ENCODE results near the gene CLNK.
"Not testable (repeated sequence)": the region's sequence is repeated elsewhere in the genome, so short reads cannot be mapped to it uniquely, and the experiment has no call there.

Gene CLNK

GRCh38 chr4:10607206-10607605 lies 77.4 kb downstream of the CLNK start:
- DNase-seq = no peak

- no peak for DNase-seq
Measured at GRCh38 chr4:10606483-10607155, 77.9 kb downstream of the CLNK start.

- no peak for DNase-seq
Measured at GRCh38 chr4:10605746-10606482, 78.7 kb downstream of the CLNK start.

DNA sequence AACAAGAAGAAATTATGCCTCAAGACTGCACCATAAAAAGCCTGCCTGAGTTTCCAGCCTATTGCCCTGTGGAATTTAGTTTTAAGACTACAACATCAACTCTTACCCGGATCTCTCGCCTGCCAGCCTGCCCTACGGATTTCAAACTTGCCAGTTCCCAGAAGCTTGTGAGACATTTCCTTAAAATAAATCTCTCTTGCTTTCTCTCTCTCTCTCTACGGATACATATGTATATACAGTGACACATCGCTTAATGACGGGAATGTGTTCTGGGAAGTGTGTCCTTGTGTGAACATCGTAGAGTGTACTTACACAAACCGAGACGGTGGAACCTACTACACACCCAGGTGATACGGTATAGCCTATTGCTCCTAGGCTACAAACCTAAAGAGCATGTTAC lies 79.5 kb downstream of the CLNK start:
- DNase-seq = no peak

- no peak for DNase-seq
Measured at GRCh38 chr4:10599574-10599973, 85.0 kb downstream of the CLNK start.

GRCh38 chr4:10598829-10599228 lies 85.7 kb downstream of the CLNK start:
- no peak for DNase-seq

- no peak for DNase-seq
Measured at GRCh38 chr4:10596586-10597290, 87.8 kb downstream of the CLNK start.

DNA sequence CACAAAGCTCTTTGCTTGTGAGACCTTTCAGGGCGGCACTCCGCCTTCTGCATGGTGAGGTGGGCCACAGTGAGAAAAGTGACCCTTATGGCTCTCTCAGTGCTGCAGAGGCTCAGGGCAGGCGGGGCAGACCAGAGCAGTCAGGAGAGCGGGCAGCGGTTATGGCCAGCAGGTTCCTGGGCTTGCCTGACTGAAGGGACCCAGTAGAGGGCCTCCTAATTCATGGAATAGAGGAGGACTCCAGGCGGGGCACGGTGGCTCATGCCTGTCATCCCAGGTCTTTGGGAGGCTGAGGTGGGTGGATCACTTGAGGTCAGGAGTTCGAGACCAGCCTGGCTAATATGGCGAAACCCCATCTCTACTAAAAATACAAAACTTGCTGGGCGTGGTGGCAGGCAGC lies 91.4 kb downstream of the CLNK start:
- no peak for DNase-seq

DNA sequence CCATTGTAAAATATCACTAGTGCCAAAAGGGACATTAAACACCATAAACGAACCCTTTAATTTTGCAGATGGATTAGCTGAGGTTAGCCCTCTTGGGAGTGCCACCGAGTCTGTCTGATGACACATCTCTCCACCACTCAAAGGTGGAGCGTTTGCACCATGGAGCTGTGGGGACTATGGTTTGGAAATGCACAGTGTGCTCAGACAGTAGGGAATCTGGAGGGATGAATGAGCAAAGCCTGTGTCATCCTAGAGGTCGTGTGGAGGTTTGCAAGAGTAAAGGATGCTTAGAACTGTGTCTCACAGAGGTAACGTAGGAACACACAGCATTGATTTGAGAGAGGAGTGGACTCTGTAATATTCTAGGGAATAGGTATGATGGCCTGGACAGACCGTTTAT lies 93.7 kb downstream of the CLNK start:
- DNase-seq = no peak

GRCh38 chr4:10589799-10590198 lies 94.8 kb downstream of the CLNK start:
- no peak for DNase-seq

DNA sequence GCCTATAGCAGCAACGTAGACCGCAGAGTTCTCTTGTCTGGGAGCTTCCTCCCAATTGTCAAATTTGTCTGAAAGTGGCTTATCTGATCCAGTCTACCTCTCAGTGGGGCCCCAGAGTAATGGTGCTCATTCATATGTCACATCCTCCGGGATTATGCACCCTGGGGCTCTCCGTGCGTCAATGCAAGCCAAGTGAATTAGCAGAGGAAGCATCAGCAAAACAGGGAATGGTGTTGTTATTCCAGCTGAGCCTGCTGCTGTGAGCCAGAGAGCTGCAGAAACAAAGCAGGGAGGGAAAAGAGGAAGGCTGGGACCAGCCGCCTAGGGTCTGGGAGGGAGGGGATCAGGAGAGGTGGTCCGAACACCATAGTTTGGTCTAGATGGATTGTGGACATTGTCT lies 95.2 kb downstream of the CLNK start:
- DNase-seq = no peak

DNA sequence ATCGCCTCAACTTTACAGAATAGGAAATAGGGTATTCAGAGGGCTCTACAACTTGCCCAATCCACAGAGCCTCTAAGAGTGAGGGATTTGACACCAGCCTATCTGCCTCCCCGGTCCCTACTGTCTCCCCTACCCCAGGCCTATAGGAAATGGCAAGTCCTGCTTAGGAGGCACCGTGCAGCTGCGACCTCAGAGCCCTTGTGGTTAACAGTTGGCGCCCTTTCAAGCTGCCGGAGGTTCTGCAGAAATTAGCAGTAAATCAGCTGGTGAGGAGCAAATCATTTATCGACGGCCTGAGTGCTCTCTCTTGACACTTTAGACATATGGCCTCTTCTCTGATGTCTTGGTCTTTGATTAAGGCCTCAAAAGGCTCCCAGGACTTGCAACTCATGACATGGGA lies 96.9 kb downstream of the CLNK start:
- no peak for DNase-seq

GRCh38 chr4:10587296-10587695 lies 97.3 kb downstream of the CLNK start:
- no peak for DNase-seq

DNA sequence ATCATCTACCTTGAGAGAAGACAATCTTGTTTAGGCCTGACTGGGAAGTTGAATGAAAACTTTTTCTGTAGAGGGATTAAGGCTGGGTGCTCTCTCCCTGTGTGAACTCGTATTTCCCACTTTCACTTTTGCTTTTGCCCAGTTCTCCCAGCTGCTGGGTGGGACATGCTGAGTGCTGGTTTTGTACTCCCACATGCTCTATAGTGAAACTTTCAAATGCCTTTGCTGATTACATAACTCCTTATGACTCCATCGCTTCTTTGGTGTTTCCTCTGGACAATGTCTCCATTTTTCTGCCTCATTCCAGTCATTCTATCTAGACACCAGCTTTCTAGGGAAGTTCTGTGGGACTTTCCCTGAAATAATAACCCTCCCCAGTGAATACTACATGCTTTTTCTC lies 100.5 kb downstream of the CLNK start:
- DNase-seq = no peak

DNA sequence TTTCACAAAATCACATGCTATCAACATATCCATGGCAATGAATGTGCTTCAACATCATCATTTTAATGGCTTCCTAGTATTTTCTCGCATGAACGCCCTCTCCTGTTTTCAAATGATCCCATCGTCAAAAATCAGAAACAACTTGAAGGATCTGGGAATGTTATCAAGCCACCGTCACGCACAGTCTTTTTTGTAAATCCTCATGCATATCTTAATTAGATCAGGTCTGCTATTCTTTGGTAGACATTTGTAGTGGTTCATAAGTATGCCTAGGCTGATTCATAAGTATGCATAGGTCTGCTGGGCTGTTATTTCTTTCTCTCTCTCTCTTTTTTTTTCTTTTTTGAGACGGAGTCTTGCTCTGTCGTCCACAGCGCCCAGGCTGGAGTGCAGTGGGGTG lies 101.6 kb downstream of the CLNK start:
- no peak for DNase-seq

DNA sequence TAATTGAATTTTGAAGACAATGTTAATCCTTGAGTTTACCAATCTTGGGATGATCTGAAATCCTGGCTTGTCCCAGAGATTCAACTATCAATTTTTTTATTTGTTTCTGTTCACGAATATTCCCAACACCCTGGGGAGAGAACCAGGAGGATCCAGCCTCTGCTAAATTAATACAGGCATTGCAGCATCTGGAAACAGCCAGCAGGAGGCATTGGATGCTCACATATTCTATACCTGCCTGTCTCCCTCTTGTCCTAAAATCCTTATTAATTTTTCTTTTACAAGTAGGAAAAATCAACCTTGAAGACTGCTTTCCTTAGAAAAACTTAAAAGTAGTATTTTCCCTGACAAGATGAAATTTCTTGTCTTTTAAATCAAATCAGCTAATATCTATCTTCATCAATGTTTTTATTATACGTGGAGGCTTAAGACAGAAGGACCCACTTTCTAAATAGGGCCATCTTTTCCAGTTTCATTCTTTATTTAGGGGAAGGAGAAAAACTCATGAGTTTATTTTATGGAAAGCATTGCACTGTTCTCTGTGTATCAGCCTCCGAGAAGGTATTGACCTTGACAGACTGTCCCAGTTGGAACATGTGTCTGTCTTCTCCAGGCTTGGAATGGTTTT lies 102.4 kb downstream of the CLNK start:
- DNase-seq = no peak

DNA sequence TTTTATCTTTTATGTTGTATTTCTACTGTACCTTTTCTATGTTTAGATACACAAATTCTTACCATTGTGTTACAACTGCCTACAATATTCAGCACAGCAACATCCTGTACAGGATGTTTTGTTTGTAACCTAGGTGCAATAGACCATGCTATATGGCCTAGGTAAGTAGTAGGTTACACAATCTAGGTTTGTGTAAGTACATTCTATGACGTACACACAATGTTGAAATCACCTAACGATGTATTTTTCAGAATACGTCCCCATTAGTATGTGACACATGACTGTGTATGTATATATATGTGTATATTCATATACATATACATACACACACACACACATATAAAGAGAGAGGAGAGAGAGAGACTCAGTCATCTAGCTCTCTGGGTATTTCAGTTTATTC lies 103.5 kb downstream of the CLNK start:
- no peak for DNase-seq

DNA sequence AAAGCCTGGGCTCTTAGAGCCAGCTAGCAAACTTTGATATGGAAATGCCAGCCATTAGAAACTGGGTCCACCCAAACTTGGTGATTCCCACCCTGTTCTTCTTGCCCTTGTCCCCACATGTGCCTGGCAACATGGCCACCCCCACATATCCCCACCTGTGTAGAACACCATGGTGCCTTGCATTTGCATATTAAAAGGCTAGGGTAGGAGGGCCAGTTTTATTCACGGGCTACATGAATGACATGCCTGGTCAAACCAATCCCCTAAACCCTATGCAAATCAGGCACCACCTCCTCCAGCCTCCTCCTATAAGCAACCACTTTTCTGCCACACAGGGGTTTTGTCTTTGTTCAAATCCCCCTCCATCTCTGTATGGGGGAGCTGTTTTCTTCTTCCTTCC lies 104.9 kb downstream of the CLNK start:
- no peak for DNase-seq

- DNase-seq = no peak
Measured at GRCh38 chr4:10577508-10578426, 106.8 kb downstream of the CLNK start.

- DNase-seq = no peak
Measured at GRCh38 chr4:10577018-10577417, 107.5 kb downstream of the CLNK start.

DNA sequence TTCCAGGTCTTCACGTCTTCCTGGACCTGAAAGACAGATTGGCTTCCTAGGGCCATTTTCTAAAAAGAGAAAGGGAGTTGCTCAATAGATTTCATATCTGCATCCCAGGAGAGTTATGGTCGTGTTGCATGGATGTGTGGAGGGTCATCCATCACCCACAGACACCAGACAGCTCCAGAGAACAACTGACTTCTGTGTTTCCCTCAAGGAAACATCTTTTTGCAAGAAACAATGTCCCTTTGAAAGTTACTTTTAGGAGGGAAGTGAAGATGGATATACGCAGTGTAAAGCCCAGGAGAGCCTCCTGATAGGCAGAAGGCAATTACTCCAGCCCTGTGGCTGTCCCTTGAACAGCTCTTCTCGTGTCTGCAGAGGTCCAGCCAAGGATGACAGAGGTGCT lies 108.3 kb downstream of the CLNK start:
- DNase-seq = no peak

- DNase-seq = no peak
Measured at GRCh38 chr4:10575414-10575813, 109.2 kb downstream of the CLNK start.

DNA sequence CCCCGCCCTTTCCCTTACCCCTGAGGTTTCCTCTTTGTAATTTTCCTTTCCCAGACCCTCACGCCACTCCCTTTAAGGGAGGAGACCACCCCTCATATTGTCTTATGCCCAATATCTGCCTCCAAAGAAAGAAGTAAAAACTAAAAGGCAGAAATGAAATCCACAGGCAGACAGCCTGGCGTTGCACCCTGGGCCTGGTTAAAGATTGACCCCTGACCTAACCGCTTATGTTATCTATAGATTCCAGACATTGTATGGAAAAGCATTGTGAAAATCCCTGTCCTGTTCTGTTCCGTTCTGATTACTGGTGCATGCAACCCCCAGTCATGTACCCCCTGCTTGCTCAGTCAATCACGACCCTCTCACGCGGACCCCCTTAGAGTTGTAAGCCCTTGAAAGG lies 110.0 kb downstream of the CLNK start:
- DNase-seq = not testable (repeated sequence)
